Neural progenitor cell (in vitro differentiated cells): Measurements from ENCODE around the gene PLG.

Experiments used
- EZH2 ChIP-seq: fragments of 200-600 bp; sonication (generic); IDR thresholded peaks from 2 replicates; pipeline ENCODE4 v1.6.1; 2017; ENCODE audit warnings: antibody characterized with exemption, mild to moderate bottlenecking, moderate library complexity
- EZH2phosphoT487 ChIP-seq: fragments of 200-600 bp; sonication (generic); IDR thresholded peaks from 2 replicates; pipeline ENCODE4 v1.6.1; 2017; ENCODE audit warnings: antibody characterized with exemption
- TF ChIP-seq, protein P1 (sequence below): fragments of 200-600 bp; sonication (generic); IDR thresholded peaks from 2 replicates; pipeline ENCODE4 v1.5.1; 2017; ENCODE audit warnings: antibody characterized with exemption, mild to moderate bottlenecking

DNA sequence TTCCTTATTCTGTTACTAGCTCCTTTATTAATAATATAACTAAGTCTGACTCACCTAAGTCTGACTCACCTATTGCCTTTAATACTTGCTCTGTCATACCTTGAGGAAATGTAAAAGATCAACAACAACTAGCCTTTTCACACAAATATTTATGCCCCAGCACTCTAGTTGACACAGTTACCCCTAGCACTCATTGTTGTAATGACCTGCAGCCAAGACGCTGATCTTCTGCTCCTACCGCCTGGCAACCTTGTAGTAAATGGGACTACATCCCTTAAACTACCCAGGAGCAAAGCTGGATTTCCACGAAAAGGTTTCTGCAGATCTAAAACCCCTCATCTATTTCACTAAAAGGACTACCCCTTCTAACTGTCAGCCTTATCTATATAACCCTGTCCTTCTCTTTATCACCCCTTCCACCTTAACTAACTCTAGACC is 90.0 kb downstream of the PLG start:
- TF ChIP-seq, protein P1, sequence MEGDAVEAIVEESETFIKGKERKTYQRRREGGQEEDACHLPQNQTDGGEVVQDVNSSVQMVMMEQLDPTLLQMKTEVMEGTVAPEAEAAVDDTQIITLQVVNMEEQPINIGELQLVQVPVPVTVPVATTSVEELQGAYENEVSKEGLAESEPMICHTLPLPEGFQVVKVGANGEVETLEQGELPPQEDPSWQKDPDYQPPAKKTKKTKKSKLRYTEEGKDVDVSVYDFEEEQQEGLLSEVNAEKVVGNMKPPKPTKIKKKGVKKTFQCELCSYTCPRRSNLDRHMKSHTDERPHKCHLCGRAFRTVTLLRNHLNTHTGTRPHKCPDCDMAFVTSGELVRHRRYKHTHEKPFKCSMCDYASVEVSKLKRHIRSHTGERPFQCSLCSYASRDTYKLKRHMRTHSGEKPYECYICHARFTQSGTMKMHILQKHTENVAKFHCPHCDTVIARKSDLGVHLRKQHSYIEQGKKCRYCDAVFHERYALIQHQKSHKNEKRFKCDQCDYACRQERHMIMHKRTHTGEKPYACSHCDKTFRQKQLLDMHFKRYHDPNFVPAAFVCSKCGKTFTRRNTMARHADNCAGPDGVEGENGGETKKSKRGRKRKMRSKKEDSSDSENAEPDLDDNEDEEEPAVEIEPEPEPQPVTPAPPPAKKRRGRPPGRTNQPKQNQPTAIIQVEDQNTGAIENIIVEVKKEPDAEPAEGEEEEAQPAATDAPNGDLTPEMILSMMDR: no peak
- TF ChIP-seq EZH2 (no peak), EZH2phosphoT487 (no peak)
